ENCODE data around the gene SEC14L2. TPM values are rescaled to one million over a fixed set of nuclear protein-coding genes. Genes with fewer than 3 reads are reported as not detected.
"Not testable (repeated sequence)": the region's sequence is repeated elsewhere in the genome, so short reads cannot be mapped to it uniquely, and the experiment has no call there.

Gene SEC14L2
- polyA plus RNA-seq, 10 donors: 1.2 to 2.8 (median 2.0) TPM

DNA sequence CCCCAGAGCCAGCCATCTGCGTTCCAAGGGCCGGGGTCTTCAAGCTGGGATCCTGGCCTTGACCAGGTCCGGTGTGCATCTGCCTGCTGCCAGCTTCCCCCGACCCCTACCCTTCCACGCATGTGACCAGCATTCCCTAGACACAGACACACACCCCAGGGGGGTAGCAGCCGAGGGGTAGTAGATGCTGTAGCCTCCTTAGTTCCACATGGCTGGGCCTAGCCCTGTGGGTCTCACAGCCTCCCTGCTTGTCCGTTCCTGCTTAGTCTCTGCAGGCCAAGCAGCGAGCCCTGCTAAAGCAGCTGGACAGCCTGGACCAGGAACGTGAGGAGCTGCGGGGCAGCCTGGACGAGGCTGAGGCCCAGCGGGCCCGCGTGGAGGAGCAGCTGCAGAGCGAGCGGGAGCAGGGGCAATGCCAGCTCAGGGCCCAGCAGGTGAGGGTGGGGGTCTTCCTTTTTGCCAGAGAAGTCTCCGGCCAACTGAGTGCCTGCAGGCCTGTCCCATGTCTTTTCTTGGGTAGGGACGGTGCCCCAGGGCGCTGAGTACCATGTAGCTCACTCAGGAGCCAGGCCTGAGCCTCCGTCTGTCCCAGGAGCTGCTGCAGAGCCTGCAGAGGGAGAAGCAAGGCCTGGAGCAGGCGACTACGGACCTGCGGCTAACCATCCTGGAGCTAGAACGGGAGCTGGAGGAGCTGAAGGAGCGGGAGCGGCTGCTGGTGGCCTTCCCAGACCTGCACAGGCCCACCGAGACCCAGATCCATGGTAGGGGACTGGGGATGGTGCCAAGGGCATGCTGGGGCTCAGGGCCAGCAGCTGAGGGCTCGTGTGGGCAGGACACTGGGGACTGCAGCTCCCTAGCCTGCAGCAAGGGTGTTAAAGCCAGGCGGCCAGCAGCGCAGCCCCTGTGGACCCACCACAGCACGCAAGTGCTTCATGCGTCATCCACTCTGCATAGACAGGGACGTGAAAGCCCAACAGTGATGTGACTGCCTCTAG is 23.2 kb upstream of the SEC14L2 start:
- no peak for DNase-seq

DNA sequence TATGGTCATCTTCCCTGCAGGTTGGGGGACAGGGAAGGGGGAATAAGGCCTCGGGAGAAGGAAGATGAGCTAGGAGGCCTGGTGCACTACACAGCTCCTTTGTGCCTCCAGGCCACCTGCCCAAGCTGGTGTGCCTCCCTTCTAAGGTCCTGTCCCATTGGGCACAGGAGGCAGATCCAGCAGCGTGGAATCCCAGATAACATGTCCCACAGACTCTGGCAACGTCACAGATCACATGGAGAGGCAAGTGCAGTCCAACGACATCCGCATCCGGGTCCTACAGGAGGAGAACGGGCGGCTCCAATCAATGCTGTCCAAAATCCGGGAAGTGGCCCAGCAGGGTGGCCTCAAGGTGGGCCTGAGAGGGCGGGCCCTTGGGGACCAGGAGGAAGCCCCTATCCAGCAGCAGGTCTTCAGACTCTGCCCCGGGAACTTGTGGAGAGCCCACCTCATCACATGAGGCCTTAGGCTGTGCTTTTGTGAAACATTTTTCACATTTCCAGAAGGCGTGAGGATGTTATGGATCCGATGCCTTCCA is 21.4 kb upstream of the SEC14L2 start:
- no peak for DNase-seq

DNA sequence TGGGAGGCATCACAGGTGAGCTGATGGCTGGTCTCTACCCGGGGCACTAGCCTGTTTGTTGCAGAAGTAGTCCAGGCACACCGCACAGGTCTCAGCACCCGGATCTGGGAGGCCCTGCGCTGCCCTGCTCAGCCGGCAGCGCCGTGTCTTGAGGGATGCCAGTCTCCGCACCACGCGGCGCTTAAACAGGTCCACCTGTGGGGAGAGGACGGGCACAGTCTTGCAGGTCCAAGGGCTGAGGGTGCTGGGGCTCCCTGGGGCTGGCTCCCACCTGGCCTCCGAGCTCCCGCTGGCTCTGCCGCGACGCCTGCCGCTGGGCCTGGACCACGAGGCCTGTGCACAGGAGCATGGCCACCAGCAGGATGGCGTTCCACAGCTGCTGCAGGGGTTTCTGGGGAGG is 16.8 kb upstream of the SEC14L2 start:
- DNase-seq: no peak

DNA sequence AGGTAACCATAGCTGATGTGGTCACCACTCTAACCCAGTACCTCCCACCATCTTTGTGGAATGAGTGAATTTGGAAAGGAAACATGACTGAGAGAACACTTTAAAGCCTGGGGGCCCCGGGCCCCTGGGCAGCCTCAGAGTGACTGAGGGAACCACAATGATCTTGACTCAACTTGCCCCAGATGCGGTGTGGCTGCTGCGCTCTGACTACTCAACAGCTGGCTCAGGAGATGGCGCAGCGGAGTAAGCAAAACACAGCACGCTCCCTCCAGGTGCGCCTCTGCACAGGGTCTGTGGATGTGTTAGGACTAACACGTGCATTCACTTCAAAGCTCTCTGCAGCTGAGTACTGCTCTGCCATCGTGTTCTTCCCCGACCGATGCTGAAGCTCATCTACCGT is 15.6 kb upstream of the SEC14L2 start:
- no peak for DNase-seq

DNA sequence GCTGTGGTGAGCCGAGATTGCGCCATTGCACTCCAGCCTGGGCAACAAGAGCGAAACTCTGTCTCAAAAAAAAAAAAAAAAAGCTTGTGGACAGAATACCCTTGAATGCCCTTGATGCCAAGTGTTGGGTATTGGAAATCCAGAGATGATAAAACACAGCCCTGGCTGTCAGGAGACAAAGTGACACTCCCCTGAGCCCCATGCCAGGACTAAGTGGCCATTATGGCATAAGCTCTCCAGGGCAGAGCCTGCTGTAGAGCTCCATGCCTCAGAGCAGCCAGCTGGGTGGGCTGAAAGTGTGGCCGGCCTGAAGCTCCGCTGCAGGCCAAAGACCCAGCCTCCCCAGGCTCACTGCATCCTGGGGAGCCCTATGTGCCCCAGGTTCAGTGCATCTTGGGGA is 14.5 kb upstream of the SEC14L2 start:
- DNase-seq: no peak

DNA sequence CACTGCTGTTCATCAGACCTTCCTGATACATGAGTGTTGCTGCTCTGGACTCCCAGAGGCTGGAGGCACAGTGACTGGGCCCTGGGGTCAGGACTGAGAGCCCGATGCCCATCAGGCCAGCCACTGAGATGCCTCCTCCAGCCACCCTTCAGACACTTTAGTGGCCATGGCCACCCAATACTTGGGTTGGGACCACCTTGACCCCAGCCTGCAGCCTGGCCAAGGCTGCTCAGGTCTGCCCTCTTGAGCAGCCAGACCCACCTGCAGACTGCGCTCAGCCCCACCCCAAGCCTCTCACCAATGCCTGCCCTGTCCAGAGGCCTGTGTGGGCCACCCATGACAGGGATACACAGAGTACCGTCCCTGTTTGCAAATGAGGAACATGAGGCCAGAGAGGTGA is 13.8 kb upstream of the SEC14L2 start:
- no peak for DNase-seq

DNA sequence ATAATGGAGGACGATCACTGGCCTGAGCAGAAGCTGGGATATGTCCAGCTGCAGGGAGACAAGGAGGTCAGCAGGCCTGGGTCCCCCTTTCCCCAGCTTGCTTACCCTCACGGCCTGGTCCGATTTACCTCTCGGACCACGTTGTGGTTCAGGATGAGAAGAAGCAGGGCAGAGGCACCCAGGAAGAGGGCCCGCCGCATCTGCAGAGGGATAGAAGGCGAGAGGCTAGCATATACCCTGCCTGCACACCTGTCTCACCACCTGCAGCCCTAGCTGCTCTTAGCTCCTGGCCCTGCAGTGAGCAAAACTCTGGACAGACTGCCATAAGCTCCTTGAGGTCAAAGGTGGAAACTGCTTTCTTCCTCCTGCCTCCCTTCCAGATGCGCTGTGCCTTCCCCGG is 10.9 kb upstream of the SEC14L2 start:
- DNase-seq: no peak

DNA sequence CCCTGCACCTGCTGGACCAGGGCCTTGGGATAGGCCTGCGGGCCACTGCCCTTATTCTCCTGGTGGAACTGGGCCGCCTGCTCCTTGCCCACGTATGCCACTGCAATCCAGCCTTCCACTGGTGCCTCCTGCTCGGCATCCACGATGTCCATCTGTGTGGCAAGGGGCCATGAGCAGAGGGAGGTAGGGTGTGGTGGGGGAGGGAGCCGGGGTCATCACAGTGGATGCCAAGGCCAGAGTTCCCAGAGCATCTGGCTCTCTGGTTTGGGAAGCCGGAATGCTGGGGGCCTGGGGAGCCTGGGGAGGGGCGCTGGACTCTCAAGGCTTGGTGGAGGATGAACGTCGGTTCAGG is 10.2 kb upstream of the SEC14L2 start:
- DNase-seq: no peak

DNA sequence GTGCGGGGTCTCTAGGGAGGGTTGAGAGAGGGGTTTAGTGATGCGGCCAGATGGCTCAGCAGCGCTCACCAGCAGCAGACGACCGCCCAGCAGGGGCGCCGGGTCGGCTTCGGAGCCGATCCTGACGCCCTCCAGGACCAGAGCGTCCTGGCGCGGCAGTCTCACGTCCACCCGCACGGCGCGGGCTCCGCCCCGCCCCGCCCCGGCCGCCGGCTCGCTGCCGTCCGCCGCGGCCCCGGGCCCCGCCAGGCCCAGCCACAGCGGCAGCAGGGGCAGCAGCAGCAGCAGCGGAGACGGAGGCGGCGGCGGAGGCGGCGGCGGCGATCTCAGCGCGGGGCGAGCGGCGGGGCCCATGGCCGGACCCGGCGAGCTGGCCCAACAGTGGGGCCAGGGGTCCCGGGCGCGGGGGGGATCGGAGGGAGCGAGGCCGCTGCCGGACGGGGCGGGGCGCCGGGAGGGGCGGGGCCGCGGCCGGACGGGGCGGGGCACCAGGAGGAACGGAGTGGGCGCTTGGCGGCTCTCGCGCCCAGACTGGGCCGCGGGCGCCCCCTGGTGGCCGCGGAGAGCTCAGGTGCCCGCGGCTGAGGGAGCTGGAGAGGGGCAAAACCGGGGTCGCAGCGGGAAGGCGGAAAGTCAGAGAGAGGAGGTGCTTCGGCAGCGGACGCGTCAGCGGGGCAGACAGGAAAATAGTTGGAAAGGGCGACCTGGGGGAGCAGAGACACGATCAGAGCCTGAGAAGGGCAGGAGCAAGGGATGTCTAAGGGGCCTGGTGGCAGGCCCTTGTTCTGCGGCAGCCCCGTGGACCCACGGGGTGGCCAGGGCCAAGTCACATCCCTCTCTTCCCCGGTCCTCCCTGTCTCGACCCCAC is 9.6 kb upstream of the SEC14L2 start, which contains the start of gene RNF215:
Gene RNF215, minus strand, starts transcription at position 452 of the 868 bp plus-strand sequence. Its CDS starts 98 bp downstream, at position 354.
- DNase-seq: peak; percentile 81 to 93 (median 90)

DNA sequence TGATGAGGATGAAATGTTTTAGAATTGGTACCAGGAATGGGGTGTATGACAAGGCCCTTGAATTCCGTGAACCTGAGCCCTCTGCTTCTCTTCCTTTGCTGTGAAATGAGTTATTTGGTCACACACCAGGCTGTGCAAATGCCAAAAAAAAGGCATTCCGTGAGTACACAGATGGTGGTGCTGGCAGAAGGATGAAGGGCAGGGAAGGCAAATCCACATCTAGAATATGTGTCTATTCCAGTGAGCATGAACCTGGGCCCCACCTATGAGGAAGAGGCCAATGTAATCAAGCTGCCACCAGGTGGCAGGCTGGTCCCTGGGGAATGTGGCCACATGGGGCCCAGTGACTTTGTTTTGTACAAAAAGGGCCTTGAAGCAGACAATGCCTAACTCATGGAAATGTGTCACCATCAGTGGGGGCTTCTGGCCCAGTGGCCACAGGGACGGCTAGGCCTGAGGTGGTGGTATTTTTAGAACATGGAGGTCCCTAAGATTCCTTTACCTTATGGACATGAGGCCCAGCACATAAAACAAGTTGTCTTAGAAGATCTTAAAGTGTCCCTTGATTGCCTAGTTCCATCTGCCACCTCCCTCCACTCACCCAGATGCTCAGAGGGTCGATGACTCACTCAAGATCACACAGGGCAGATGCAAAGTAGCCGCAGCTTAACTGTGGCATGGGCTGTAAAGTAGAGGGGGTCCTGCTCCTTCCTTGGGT is 5.7 kb upstream of the SEC14L2 start:
- peak in 2 of 3 donors; percentile 36 to 45 for DNase-seq

DNA sequence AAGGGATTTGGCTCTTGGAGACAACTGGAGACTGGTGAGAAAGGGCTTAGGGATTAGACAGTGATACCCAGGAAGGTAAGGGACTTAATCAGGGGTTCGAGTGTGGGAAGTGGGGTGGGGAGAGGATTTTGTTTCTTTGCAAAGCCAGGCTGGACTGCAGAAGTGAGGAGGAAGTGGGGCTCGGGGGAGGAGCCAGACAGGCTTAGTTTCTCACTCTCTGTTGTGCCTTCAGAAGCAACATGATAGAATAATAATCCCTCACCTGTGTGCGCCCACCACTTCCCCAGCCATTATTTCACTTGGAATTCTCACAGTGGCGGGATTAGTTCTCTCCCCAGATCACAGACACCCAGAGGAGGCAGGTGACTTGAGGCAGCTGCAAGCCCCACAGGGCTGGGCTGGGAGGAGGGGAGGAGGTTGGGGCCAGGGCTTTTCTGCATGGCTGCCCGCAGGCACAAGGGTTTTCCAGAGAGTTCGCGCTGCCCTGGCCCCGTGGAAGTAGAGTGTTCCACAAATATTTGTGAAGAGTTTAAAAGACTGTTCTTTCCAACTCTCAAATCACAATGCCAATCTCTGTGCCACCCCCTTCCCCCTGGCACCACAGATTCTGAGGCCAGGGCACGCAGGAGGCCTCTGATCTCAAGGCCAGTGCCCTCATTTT is 4.0 kb upstream of the SEC14L2 start:
- no peak for DNase-seq

DNA sequence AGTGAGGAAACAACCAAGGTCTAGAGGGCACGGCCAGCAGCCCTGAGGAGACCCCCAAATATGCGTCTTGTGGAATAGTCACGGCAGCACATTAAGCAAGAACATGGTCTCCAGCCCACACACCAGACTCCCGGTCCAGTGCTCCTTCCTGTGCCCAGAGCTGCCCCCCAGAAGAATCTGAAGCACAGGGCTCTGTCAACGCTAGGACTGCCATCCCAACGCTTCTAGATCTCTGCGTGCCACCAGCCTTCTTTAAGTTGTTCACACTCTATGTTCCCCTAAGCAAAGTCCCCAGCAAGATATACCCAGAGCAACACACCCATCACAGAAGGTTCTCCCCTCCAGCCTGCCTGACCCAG is 3.5 kb upstream of the SEC14L2 start:
- DNase-seq: no peak

DNA sequence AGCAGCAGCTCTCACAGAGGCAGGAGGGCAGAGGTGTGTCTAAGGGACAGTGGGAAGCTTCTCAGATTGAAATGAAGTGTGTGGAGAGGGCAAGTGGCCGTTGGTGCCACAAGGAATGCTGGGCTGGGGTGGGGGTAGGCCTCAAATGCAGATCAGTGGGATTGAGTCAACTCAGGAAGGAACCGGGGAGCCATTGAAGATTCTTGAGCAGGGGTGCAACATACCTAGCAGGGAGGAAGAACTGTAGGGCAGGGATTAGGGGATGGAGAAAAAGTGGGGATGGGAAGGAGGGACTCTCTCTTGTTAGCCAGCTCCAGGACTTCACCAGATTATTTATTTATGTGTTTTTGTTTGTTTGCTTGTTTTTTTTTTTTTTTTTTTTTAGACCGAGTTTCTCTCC is 2.9 kb upstream of the SEC14L2 start:
- DNase-seq: no peak

DNA sequence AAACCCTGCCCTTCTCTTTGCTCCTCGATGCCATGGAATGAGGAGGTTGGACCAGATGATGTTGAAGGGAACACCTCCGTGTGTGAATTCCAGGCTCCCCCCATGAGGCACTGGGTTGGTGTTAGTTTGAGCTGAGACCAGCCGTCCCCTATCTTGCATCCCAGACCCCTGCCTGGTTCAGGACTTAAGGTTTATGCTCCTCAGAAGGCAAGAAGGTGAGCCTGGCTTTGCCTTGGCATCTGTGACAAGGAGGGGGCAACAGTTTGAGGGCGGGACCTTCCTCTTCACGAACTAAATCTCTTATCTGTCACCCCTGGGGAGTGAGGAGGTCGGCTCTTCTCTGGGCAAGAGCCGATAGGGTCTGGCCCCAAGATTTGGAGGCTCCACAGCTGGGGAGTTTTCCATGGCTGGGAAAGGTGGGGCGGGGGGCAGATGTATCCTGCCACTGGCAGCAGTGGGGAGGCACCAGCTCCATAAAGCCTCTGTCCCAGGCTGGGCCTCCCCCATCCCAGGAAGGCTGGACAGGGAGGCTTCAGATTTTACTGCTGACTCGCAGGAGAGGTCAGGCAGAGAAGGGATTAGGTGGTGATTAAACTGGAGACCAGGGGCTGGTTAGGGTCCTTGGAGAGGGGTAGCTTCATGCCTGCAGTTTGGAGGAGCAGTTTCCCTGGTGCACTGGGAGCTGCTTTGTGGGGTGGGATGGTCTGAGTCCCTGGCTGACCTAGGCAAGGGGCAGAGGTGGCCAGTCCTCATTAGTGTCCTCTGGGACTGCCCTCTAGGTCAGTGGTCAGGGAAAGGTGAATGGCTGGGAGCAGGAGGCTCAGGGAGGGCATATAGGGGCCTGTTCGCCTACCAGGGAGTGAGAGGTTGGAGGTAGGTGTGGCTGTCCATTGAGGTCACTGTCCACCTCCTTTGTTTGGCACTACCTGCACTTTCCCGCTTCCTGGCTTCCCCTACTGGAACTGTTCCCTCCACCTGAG is 1.1 kb downstream of the SEC14L2 start:
- DNase-seq: peak in 1 of 3 donors; percentile 34

DNA sequence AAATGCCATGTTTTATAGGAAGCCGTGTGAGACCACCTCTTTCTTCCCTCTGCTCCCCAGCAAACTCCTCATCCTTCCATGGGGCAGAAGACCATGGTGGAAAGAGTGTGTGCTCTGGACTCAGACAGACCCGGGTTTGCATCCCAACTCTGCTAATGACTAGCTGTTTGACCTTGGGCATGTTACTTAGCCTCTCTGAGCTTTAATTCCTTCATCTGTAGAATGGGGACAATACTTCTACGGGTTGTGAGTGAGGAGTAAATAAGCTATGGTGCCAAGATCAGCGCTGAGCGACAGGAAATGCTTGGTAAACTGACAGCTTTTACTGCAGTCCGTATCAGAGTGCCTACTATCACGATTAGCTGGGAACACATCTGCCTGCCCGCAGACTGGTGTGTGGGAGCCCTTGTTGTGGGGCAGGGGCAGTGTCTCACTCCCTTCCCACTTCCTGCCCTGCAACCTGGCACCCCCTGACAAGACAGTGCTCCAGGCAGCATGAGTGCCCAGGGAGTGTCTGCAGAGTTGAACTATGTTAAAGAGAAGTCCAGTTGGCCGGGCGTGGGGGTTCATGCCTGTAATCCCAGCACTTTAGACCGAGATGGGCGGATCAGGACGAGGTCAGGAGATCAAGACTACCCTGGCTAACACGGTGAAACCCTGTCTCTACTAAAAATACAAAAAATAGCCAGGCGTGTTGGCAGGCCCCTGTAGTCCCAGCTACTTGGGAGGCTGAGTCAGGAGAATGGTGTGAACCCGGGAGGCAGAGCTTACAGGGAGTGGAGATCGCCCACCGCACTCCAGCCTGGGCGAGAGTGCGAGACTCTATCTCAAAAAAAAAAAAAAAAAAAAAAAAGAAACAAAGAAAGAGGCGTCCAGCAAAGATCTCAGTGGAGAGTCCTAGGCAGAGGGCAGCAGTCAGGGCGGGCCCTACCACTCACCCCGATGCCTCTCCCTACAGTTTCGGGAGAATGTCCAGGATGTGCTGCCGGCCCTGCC is 2.2 kb downstream of the SEC14L2 start:
- no peak for DNase-seq

DNA sequence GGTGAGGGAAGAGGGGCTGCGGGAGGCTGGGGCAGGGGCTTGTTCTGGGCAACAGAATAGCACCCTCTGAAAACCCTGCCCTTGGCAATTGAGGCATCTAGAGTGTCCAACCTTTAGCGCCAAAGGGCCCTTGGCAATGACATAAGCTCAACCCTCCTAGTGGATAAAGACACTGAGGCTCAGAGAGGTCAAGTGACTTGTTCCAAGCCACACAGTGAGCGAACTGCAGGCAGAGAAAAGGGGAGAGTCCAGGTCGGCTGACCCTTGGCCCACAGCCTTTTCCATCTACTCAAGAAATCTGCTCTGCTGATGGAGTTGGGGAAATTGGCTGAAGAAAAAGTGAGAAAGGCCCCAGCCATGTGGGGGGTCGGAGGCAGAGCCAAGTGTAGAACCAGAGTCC is 2.9 kb downstream of the SEC14L2 start:
- no peak for DNase-seq

DNA sequence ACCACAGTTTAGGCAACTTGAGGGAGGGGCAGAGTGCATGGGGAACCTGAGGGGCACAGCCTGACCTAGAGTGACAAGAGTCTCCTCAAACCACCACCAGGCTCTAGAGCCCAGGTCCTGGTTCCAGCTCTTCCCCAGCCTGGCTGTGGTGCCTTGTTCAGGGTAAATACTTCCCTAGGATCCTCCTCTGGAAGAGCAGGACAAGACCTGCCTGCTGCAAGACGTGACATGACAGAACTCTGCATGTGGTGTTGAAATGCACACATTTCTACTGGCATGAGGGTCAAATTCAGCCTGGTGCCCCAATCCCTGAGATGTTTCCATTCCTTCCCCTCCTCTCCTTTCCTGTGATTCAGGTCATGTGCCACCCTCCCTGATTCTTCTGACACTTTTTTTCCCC is 3.3 kb downstream of the SEC14L2 start:
- DNase-seq: no peak

DNA sequence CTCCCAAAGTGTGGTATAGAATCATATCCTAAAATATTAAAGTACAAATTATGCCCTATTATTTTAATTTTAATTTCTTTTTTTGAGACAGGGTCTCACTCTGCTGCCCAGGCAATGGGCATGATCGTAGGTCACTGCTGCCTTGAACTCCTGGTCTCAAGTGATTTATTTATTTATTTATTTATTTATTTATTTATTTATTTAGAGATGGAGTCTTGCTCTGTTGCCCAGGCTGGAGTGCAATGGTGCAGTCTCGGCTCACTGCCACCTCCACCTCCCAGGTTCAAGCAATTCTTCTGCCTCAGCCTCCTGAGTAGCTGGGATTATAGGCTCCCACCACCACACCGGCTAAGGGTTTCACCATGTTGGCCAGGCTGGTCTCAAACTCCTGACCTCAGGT is 4.2 kb downstream of the SEC14L2 start:
- DNase-seq: not testable (repeated sequence)

Data from muscle of back (tissue), 11 donors.